Activated T-cell treated with anti-CD3 and anti-CD28 coated beads, Interleukin-2, amount 50 U/mL, for 24 hours (primary cell): ENCODE measurements around the gene PNPO.
A peak's percentile ranks its signal among the peaks of the same experiment; 100 is the strongest.

Source experiments
- DNase-seq: peaks from one replicate; pipeline ENCODE4 v3.0.0-alpha.2; 2020
- H3K27ac Mint-ChIP-seq: 2 replicates; pipeline ENCODE4 v1.8.0; 2020; ENCODE audit warnings: mild to moderate bottlenecking, mixed read lengths
- H3K27me3 Mint-ChIP-seq: 2 replicates; pipeline ENCODE4 v1.8.0; 2020; ENCODE audit warnings: mixed read lengths
- H3K36me3 Mint-ChIP-seq: 2 replicates; pipeline ENCODE4 v1.8.0; 2020; ENCODE audit warnings: low read depth, mixed read lengths
- H3K4me1 Mint-ChIP-seq: 2 replicates; pipeline ENCODE4 v1.8.0; 2020; ENCODE audit warnings: low read depth, mixed read lengths
- H3K4me3 Mint-ChIP-seq: 2 replicates; pipeline ENCODE4 v1.8.0; 2020; ENCODE audit warnings: mild to moderate bottlenecking, moderate library complexity, mixed read lengths
- H3K9me3 Mint-ChIP-seq: 2 replicates; pipeline ENCODE4 v1.8.0; 2020; ENCODE audit warnings: mixed read lengths

PNPO gene

GRCh38 chr17:47949946-47950345, 8.6 kb downstream of the PNPO start:
- peaks cover 41% of the 10 kb centered on the region for H3K4me1 Mint-ChIP-seq
- H3K27me3 Mint-ChIP-seq: no peaks in the 10 kb centered on the region
- peaks cover 82% of the 10 kb centered on the region for H3K36me3 Mint-ChIP-seq
- no peaks in the 10 kb centered on the region for H3K9me3 Mint-ChIP-seq
- DNase-seq: no peak
- H3K4me3 Mint-ChIP-seq: no peak overlapping the region
- H3K27ac Mint-ChIP-seq: peak overlapping the region; percentile 68

DNA sequence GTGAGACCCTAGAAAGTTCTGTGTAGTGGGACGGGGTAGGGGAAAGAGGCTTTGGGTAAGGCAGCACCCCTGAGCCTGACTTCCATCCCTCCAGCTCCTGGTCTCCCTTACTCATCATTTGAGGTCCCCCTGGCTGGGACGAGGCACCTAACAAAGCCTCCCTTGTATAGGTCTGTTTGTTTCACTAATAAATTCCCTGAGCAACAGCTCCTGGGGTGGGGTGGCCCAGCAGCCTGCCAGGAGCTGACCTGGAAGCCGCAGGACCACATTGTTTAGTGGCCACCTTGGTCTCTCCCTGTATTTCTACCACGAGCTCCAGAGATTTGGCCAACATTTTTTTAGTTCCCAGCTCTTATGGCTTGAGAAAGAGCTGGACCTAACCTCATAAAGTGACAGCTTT, 9.1 kb downstream of the PNPO start:
- H3K27me3 Mint-ChIP-seq: no peaks in the 10 kb centered on the region
- H3K36me3 Mint-ChIP-seq: peaks cover 77% of the 10 kb centered on the region
- no peak overlapping the region for H3K27ac Mint-ChIP-seq
- H3K4me1 Mint-ChIP-seq: peaks cover 36% of the 10 kb centered on the region
- H3K4me3 Mint-ChIP-seq: no peak overlapping the region
- no peaks in the 10 kb centered on the region for H3K9me3 Mint-ChIP-seq
- DNase-seq: no peak

GRCh38 chr17:47952171-47953021, 11.0 kb downstream of the PNPO start:
- Mint-ChIP-seq H3K4me1 (peaks cover 17% of the 10 kb centered on the region), H3K36me3 (peaks cover 58% of the 10 kb centered on the region), H3K27ac (no peak overlapping the region)

GRCh38 chr17:47953909-47954308, 12.5 kb downstream of the PNPO start:
- Mint-ChIP-seq H3K4me3 (no peak overlapping the region), H3K9me3 (no peaks in the 10 kb centered on the region), H3K4me1 (peaks cover 15% of the 10 kb centered on the region), H3K36me3 (peaks cover 44% of the 10 kb centered on the region), H3K27ac (no peak overlapping the region), H3K27me3 (no peaks in the 10 kb centered on the region)
- no peak for DNase-seq

More at GRCh38 chr17:47952171-47953021, 11.0 kb downstream of the PNPO start:
- Mint-ChIP-seq H3K4me3 (no peak overlapping the region), H3K27me3 (no peaks in the 10 kb centered on the region), H3K9me3 (no peaks in the 10 kb centered on the region)
- DNase-seq: no peak

DNA sequence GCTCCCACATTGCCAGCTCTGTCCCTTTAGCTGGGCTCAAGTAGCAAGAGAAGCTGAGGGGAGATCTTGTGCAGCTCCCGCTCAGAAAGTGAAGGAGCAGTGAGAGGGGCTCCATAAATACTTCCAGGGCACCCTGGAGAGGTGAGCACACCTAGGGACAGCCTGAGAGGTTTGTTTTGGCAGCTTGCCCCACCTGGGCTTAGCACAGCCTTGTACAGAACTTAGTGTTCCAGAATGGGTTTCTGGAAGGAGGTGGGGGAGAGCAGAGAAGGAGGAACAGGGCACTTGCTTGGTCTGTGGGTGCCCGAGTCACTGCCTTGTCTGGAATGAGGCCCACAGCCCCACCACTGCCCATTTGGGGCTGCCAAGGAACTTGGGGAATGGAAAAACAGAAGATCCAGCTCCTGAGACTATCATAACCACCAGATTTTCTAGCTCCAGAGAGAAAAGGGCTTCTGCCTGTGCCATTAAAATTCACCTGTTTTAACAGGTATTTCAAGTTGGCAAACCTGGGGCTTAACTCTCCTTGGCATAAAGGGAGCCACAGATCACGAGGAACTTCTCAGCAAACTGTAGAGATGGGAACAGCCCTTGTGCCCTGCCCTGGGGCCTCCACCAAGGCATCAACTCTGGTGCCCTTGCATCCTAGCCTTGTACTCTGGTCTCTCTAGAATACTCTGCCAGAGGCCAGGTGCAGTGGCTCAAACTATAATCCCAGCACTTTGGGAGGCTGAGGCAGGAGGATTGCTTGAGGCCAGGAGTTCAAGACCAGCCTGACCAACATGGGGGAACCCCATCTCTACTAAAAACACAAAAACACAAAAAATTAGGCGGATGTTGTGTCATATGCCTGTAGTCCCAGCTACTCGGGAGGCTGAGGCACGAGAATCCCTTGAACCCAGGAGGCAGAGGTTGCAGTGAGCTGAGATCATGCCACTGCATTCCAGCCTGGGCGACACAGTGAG, 14.4 kb downstream of the PNPO start:
- peaks cover 2% of the 10 kb centered on the region for H3K4me1 Mint-ChIP-seq
- DNase-seq: no peak
- H3K27me3 Mint-ChIP-seq: no peaks in the 10 kb centered on the region
- H3K9me3 Mint-ChIP-seq: no peaks in the 10 kb centered on the region
- no peak overlapping the region for H3K27ac Mint-ChIP-seq
- no peak overlapping the region for H3K4me3 Mint-ChIP-seq
- H3K36me3 Mint-ChIP-seq: peaks cover 29% of the 10 kb centered on the region

DNA sequence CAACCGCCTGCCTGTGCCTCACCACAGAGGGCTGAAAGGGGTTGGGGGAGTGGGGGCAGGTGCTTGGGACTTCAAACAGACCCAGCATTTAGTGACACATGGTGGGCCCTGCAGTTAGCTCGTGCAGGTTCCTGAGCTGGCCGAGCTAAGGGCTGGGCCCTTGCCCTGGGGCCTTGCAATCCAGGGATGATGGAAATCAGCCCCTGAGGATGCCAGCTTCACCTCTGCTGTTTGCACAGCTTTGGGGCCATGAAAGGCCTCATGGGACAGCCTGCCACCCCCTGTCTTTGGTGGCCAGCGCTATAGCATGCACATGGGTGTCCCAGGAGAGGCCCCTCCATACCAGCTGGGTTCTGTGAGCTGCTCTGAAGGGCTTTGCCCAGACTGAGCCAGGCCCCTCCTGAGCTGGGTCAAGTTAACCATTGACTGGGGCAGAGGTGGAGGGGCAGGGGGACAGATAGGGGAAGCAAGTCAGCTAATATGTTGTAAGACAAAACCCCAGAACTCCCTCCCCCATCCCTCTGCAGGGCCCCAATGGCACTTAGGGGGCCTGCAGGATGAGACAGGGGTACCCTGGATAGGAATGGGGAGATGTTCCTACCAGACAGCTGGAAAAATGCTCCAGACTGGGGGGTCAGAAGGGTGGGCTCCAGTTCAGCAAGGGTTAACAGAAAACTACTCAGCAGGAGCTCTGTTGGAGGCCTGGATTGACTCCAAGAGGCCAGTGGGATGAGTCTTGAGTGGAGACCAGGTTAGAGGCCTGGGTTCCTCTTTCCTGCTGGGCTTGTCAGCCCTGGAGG, 15.6 kb downstream of the PNPO start:
- no peak overlapping the region for H3K27ac Mint-ChIP-seq
- H3K36me3 Mint-ChIP-seq: peaks cover 17% of the 10 kb centered on the region
- no peaks in the 10 kb centered on the region for H3K9me3 Mint-ChIP-seq
- no peaks in the 10 kb centered on the region for H3K27me3 Mint-ChIP-seq
- DNase-seq: no peak
- H3K4me1 Mint-ChIP-seq: no peaks in the 10 kb centered on the region
- no peak overlapping the region for H3K4me3 Mint-ChIP-seq

DNA sequence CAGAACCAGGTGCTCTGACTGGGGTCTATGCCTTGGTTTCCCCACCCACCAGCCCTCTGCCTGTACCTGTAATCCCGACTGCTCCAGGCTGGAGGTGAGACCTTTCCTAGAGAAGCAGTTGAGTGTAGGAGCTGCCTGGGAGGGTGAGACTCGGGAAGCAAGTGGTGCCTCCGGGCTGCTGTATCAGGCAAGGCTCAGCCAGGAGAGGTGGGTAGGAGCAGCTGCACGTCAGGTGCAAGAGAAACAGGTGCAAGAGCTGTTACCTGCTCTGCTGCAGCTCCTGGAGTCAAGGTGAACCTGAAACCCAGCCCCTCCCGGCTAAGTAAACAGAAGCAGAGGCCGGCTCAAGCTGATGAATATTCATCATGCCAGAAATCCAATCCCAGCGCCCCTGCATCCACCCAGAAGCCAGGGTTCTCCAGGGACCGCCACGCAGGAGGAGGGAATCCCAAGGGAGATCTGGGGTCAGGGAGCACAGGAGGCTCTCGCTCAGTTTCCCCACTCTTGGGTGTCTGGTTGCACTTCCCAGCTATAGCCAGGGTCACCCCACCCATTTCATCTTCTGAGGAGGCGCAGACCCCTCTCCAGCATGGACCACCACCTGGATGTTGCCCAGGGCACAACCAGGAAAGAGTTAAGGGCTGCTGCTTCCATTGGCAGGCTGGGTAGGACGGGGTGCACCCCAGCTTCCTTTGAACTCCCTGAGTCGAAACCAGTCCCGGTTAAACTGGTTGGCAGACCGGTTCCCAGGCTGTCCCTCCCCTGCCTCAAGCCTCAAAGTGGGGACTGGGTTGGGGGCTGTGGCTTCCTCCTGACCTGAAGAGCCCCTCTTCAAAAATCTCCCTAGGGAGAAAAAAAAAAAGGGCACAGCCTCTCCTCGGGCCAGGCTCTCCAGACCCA, 16.5 kb downstream of the PNPO start, which contains the start of gene PRR15L:
Gene PRR15L (minus strand): TSS at position 293 of the 900 bp plus-strand sequence. CDS start 4,649 bp downstream, outside the sequence.
- Mint-ChIP-seq H3K9me3 (no peaks in the 10 kb centered on the region), H3K36me3 (peaks cover 10% of the 10 kb centered on the region), H3K4me3 (no peak within 1 kb of the TSS), H3K27ac (no peak within 1 kb of the TSS), H3K27me3 (no peaks in the 10 kb centered on the region), H3K4me1 (no peaks in the 10 kb centered on the region)
- DNase-seq: no peak

DNA sequence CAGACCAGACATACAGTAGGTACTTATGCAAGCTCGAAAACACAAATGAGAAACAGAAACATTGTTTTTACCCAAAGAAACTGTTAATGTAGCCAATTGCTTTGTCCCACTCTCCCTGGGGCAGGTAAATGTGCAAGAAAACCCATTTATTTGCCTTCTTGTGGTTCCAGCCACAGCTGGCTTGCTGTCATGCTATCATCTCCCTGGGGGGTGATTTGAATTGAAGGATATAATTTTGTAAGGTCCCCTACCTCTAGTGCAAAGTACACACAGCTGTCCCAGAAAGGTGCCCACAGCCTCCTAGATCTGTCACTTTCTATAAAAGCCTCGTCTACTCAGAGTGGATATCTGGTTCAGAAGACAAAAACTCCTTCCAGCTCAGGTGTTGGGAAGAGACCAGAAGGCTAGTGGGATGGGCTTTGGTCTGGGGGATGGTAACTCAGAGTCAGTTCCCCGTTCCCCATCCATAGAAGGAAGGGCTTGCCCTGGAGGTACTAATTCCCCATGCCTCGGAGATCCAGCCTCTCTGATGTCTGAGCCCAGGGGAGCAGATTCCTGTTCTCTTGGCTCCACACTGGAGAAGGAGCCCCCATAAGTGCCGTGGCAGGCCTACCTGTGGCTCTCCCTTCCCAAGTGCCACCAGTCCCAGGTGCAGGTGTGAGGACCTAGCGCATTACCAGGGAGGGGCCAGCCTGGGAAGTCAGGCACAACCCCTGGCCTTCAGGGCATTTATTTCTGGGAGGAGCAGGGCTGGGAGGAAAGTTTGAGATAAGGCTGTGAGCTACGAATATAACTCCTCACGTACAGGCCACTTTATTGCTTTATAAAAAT, 18.7 kb downstream of the PNPO start:
- Mint-ChIP-seq H3K27me3 (no peaks in the 10 kb centered on the region), H3K4me1 (no peaks in the 10 kb centered on the region), H3K9me3 (no peaks in the 10 kb centered on the region), H3K4me3 (no peak overlapping the region), H3K27ac (no peak overlapping the region), H3K36me3 (no peaks in the 10 kb centered on the region)
- no peak for DNase-seq

DNA sequence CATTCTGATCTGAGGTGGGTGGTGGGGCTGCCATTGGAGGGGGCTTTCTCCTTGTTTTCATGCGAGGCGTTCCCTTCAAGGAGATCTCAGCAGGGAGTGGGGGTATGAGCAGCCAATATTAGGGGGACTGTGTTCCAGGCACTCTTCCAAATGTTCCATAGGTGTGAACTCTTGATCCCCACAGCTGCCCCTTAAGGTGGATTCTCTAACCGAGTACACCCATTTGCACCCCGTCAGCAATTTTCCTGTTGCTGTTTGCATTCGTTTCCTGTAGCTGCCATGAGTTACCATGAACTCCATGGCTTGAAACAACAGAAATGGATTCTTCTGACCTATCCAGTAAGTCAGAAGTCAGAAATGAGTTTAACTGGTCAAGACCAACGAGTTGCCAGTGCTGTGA, 20.0 kb downstream of the PNPO start:
- Mint-ChIP-seq H3K9me3 (no peaks in the 10 kb centered on the region), H3K4me3 (no peak overlapping the region), H3K4me1 (no peaks in the 10 kb centered on the region), H3K27ac (no peak overlapping the region), H3K27me3 (no peaks in the 10 kb centered on the region), H3K36me3 (no peaks in the 10 kb centered on the region)
- DNase-seq: no peak

GRCh38 chr17:47962901-47963300, 21.5 kb downstream of the PNPO start:
- no peak overlapping the region for H3K4me3 Mint-ChIP-seq
- no peaks in the 10 kb centered on the region for H3K36me3 Mint-ChIP-seq
- H3K27ac Mint-ChIP-seq: no peak overlapping the region
- DNase-seq: no peak
- no peaks in the 10 kb centered on the region for H3K4me1 Mint-ChIP-seq
- no peaks in the 10 kb centered on the region for H3K27me3 Mint-ChIP-seq
- no peaks in the 10 kb centered on the region for H3K9me3 Mint-ChIP-seq

- Mint-ChIP-seq H3K36me3 (no peaks in the 10 kb centered on the region), H3K27me3 (no peaks in the 10 kb centered on the region), H3K9me3 (no peaks in the 10 kb centered on the region), H3K4me1 (peaks cover 2% of the 10 kb centered on the region), H3K27ac (no peak overlapping the region), H3K4me3 (no peak overlapping the region)
- DNase-seq: no peak
Measured at GRCh38 chr17:47964856-47965255, 23.5 kb downstream of the PNPO start.

GRCh38 chr17:47966079-47966519, 24.7 kb downstream of the PNPO start:
- Mint-ChIP-seq H3K27ac (no peak overlapping the region), H3K4me1 (peaks cover 12% of the 10 kb centered on the region), H3K27me3 (no peaks in the 10 kb centered on the region), H3K4me3 (no peak overlapping the region), H3K9me3 (no peaks in the 10 kb centered on the region), H3K36me3 (peaks cover 2% of the 10 kb centered on the region)
- no peak for DNase-seq
